Right lobe of liver (tissue), 4 donors: ENCODE results near the gene HDAC4.

Experiments
- CTCF ChIP-seq, 4 donors: fragments of 200-600 bp in 3 of 4; fragments of 450-650 bp in 1 of 4; IDR thresholded peaks; one replicate each; pipeline versions ENCODE4 v1.5.1 to v1.8.0; 2016 to 2022; ENCODE audit warnings: antibody characterized with exemption in 4 of 4, mild to moderate bottlenecking in 2 of 4
- POLR2A ChIP-seq: fragments of 450-650 bp; IDR thresholded peaks from one replicate; pipeline ENCODE4 v1.6.1; 2017; ENCODE audit warnings: antibody characterized with exemption, mild to moderate bottlenecking
- donor health status: DM: no; HTN: no; CAD: no.
- donor health status: DM: no; HTN: no; CAD: no.
- donor health status: DM: no; HTN: yes; CAD: no.

DNA sequence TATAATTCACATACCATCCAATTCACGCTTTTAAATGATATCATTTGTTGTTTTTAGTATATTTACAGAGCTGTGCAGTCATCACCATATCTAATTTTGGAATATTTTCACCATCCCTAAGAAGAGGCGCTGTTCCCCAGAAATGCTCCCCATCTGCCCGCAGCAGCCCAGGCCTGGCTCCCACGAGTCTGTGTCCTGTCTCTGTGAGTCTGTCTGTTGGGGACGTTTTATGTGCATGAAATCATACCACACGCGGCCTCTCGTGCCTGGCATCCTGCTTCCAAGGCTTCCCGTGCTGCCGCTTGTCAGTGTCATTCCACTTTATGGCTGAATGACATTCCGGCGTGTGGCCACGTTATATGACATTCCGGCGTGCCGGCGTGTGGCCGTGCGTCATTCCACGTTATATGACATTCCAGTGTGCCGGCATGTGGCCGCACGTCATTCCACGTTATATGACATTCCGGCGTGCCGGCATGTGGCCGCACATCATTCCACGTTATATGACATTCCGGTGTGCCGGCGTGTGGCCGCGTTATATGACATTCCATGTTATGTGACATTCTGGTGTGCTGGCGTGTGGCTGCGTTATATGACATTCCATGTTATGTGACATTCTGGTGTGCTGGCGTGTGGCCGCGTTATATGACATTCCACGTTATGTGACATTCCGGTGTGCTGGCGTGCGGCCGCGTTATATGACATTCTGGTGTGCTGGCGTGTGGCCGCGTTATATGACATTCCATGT is 276.5 kb downstream of the HDAC4 start:
- TF ChIP-seq CTCF (IDR thresholded peaks at IDR 0.05) (no peak), POLR2A (no peak)
